CD4-positive, alpha-beta T cell treated with Interleukin-21 for 1 hour (primary cell): Measurements from ENCODE around the gene STAC.

Experiments used
- DNase-seq: peaks from one replicate; pipeline ENCODE4 v3.0.0-alpha.2; 2020

The STAC gene

GRCh38 chr3:36380221-36381031 lies at the start of gene STAC:
TSS of gene STAC (plus strand) at chr3:36380504. CDS start at chr3:36380644, 140 bp downstream.
- DNase-seq: peak; percentile 0

- no peak for DNase-seq
These were observed 48.2 kb upstream of the STAC start for GRCh38 chr3:36332139-36332538.

GRCh38 chr3:36362216-36362615 lies 18.1 kb upstream of the STAC start:
- DNase-seq: no peak

GRCh38 chr3:36362973-36363372 lies 17.3 kb upstream of the STAC start:
- no peak for DNase-seq

GRCh38 chr3:36364260-36364659 lies 16.0 kb upstream of the STAC start:
- DNase-seq: no peak

GRCh38 chr3:36365829-36366228 lies 14.5 kb upstream of the STAC start:
- DNase-seq: no peak

GRCh38 chr3:36366308-36366707 lies 14.0 kb upstream of the STAC start:
- no peak for DNase-seq

GRCh38 chr3:36367912-36368573 lies 12.3 kb upstream of the STAC start:
- no peak for DNase-seq

GRCh38 chr3:36372534-36372935 lies 7.8 kb upstream of the STAC start:
- no peak for DNase-seq

GRCh38 chr3:36373084-36373483 lies 7.2 kb upstream of the STAC start:
- no peak for DNase-seq

GRCh38 chr3:36373666-36374065 lies 6.6 kb upstream of the STAC start:
- no peak for DNase-seq

- no peak for DNase-seq
These were observed 458 bp upstream of the STAC start for GRCh38 chr3:36379872-36380220.

- DNase-seq: no peak
These were observed 1.1 kb downstream of the STAC start for GRCh38 chr3:36381311-36381956.

- DNase-seq: no peak
These were observed 13.3 kb downstream of the STAC start for GRCh38 chr3:36393563-36393962.

GRCh38 chr3:36394176-36394575 lies 13.9 kb downstream of the STAC start:
- DNase-seq: no peak

- DNase-seq: no peak
These were observed 17.5 kb downstream of the STAC start for GRCh38 chr3:36397841-36398240.

GRCh38 chr3:36399933-36400332 lies 19.6 kb downstream of the STAC start:
- DNase-seq: no peak

- DNase-seq: no peak
These were observed 20.8 kb downstream of the STAC start for GRCh38 chr3:36401056-36401455.

GRCh38 chr3:36403661-36404060 lies 23.4 kb downstream of the STAC start:
- DNase-seq: no peak

- DNase-seq: no peak
These were observed 24.9 kb downstream of the STAC start for GRCh38 chr3:36405190-36405589.

- DNase-seq: no peak
These were observed 27.8 kb downstream of the STAC start for GRCh38 chr3:36408146-36408545.

GRCh38 chr3:36409862-36410261 lies 29.6 kb downstream of the STAC start:
- no peak for DNase-seq

- DNase-seq: no peak
These were observed 31.3 kb downstream of the STAC start for GRCh38 chr3:36411587-36411986.

- no peak for DNase-seq
These were observed 36.3 kb downstream of the STAC start for GRCh38 chr3:36416599-36416998.
